NCI-H460 (cell line): ENCODE measurements around the gene RMND5A. TPM values are rescaled to one million over a fixed set of nuclear protein-coding genes. Genes with fewer than 3 reads are reported as not detected.

ENCODE experiments used
- DNase-seq: peaks from one replicate; pipeline ENCODE4 v3.0.0-alpha.2; 2016; ENCODE audit warnings: low read depth; ENCODE audit errors: extremely low read depth
- polyA plus RNA-seq: library from polyadenylated mRNA; depleted of rRNA; stranded (reverse); fragments of >200 nt; gene quantifications from 2 replicates; pipeline ENCODE4 v1.2.3, GENCODE V29; 2014; cell fraction: nucleus; rRNA removed
- total RNA-seq: library from RNA; depleted of rRNA; stranded (reverse); fragments of >200 nt; shearing (Covaris generic); gene quantifications from 2 replicates; pipeline ENCODE4 v1.2.3, GENCODE V29; 2014; rRNA removed

The RMND5A gene, protein sequence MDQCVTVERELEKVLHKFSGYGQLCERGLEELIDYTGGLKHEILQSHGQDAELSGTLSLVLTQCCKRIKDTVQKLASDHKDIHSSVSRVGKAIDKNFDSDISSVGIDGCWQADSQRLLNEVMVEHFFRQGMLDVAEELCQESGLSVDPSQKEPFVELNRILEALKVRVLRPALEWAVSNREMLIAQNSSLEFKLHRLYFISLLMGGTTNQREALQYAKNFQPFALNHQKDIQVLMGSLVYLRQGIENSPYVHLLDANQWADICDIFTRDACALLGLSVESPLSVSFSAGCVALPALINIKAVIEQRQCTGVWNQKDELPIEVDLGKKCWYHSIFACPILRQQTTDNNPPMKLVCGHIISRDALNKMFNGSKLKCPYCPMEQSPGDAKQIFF
- 53.9 and 59.2 TPM in 2 replicates for total RNA-seq
- 14.8 and 19.2 TPM in 2 replicates for polyA plus RNA-seq

- DNase-seq, result peak; percentile 74
These were observed at the start of gene RMND5A for GRCh38 chr2:86719637-86720539. Gene RMND5A, plus strand, starts transcription at chr2:86720291. Its CDS starts 377 bp downstream, at chr2:86720668.

GRCh38 chr2:86671337-86671981 is 48.6 kb upstream of the RMND5A start:
- no peak for DNase-seq

GRCh38 chr2:86672027-86672545 is 48.0 kb upstream of the RMND5A start:
- no peak for DNase-seq

DNA sequence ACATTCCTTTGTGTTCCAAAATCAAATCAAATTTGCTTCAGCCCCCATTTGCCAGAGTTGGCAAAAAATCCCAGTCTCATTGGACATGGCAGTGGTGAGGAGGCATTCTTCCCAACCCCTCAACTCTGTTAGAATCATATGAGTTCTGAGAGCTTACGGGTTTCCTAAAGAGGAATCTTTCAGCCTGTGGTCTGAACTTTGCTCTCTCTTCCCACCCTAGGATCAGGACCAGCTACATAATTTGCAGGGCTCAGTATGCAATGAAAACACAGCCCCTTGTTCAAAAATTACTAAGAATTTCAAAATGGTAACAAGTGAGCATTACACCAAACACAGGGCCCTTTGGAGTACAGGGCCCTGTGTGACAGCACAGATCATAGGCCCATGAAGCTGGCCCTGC is 47.1 kb upstream of the RMND5A start:
- no peak for DNase-seq

DNA sequence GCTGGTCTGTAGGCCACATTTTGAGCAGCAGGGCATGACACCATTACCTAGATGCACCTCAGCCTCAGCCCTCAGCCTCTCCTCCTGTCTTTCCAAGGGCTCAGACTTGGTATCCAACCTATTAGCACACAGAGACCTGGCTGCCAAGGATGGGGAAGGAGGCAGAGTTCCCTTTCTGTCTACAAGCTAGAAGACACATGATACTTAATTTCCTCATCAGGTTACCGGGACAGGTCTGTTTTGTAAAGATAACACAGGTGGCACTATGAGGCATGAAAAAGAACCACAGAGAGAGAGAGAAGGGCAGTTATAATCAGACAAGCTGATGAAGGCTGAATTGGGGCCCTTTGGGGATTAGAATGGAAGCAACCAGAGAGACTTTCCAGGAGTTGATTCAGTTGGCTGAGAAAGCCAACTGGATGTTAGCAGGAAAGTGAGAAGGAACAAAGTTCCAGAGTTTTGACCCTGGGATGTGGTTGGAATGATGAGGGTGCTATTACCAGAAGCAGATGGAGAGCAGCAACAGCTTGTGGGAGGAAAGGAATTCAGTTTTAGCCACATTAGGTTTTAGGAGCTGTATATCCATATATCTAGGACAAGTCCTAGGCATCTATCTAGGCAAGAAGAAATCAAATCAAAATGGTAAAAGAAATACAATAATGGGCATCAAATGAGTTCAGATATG is 46.0 kb upstream of the RMND5A start:
- no peak for DNase-seq

DNA sequence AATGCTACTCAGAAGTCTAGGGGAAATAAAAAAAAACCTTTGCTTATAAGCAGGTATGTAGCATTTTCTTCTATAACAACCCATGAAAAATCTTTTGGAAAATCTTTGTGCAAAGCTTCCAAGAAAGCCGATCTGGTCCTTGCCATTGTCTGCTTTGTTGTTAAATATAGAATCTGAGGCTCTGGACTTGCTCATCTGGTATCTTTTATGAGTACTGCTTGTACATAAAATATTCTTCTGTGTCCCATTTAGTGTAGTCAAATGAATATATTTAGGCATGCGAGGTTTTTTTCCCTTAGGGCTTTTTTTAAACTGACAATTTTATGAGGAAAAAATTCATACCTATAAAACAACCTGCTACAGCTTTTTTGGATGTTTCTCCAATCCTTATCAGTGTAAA is 45.0 kb upstream of the RMND5A start:
- no peak for DNase-seq

GRCh38 chr2:86675511-86676015 is 44.5 kb upstream of the RMND5A start:
- DNase-seq, result no peak

DNA sequence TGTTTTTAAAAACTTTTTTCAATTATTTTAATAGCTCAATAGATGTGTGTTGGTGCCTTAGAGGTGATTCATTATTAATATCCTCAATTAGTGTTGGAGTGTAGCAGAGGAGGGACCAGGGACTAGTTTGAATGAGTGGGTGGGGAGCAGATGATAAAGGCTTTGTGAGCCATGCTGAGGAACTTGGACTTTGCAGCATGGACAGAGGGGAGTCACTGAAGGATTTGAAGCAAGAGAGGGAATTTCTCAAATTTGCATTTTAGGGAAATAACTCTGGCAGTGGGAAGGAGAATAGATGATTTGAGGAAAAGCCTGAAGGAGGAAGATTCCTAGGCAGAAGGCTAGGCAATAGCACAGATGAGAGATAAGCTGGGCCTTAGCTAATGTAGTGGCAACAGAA is 42.3 kb upstream of the RMND5A start:
- no peak for DNase-seq

GRCh38 chr2:86679036-86679435 is 41.1 kb upstream of the RMND5A start:
- no peak for DNase-seq

- DNase-seq, result no peak
These were observed 34.7 kb upstream of the RMND5A start for GRCh38 chr2:86685351-86685750.

DNA sequence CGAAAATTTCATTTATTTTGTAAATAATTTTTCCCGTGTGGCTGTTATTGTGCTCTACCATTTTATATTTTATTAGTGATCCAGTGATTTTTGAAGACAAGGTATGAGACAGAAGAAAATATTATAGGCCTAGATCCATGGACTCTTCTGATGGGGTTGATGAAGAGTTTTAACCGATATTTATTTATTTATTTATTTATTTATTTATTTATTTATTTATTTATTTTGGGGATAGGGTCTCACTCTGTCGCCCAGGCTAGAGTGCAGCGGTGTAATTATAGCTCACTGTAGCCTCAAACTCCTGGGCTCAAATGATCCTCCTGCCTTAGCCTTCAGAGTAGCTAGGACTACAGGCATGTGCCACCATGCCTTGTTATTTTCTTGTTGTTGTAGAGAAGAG is 33.6 kb upstream of the RMND5A start:
- DNase-seq, result no peak

DNA sequence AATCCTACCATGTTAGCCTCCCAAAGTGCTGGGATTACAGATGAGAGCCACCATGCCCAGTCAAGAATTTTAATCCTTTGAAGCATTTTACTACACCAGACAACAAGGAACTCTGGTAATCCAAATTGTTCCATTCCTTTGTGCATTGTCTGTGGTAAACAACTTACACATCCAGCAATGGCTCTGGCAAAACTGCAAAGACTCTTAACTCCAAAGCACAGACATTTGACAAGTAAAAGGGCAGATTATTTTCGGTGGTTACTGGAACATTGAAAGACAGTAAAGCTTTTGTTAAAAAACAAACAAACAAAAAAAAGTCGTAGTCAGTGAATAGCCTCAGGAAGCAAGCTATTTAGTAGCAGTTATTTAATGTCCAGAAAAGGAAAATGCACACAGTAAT is 33.2 kb upstream of the RMND5A start:
- DNase-seq, result no peak

GRCh38 chr2:86695053-86695691 is 24.9 kb upstream of the RMND5A start:
- no peak for DNase-seq

DNA sequence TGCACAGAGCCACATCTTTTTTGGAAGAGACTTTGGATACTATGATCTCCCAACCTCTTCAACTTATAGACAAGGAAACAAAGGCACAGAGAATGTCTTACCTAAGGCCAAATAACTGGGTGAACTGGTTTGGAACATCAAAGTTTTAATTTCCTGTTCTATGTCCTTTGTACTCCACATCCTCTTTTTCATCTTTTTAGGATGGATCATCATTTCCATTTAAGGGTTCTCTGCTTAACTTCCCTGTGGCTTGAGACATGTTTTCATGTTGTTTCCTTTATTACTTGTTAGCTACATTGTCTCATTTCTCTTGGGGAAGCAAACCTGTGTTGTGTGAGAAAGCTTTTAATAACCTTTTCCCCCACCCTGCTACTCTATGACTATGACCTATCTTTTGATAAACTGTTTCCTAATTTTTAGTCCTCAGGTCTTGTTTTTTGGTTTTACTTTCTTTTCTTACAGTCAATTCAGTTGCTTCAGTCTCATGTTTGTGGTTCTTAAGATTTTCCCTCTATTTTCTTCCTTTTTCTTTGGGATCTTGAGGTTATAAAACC is 22.5 kb upstream of the RMND5A start:
- no peak for DNase-seq

- no peak for DNase-seq
These were observed 19.4 kb upstream of the RMND5A start for GRCh38 chr2:86700690-86701089.

GRCh38 chr2:86703704-86704361 is 16.3 kb upstream of the RMND5A start:
- DNase-seq, result peak; percentile 82

DNA sequence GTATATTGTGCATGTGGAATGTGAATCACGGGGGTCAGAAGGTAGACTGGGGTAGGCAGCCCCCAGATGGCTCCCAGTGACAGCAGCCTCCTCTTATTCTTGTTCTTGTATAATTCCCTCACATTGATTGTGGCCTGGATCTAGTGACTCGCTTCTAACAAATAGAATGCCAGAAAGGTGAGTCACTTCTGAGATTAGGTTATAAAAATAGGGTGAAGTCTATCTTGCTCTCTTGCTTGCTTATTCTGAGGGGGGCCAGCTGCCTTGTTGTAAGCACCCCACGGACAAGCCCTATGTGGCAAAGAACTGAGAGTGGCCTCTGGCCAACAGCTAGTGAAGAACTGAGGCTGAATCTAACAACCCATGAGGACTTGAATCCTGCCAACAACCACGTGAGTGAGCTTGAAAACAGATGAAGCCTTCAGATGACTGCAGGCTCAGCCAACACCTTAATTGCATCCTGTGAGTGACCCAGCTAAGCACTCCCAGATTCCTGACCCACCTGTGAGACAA is 15.6 kb upstream of the RMND5A start:
- DNase-seq, result peak; percentile 57

- no peak for DNase-seq
These were observed 13.9 kb upstream of the RMND5A start for GRCh38 chr2:86706220-86706619.
